Stimulated activated CD4-positive, alpha-beta T cell treated with anti-CD3 and anti-CD28 coated beads, Interleukin-2, amount 100 ng/mL, for 4 hours (primary cell): ENCODE results near the gene TPM2.

Experiments used
- DNase-seq: peaks from one replicate; pipeline ENCODE4 v3.0.0-alpha.2; 2020; ENCODE audit warnings: low read depth

The TPM2 gene

DNA sequence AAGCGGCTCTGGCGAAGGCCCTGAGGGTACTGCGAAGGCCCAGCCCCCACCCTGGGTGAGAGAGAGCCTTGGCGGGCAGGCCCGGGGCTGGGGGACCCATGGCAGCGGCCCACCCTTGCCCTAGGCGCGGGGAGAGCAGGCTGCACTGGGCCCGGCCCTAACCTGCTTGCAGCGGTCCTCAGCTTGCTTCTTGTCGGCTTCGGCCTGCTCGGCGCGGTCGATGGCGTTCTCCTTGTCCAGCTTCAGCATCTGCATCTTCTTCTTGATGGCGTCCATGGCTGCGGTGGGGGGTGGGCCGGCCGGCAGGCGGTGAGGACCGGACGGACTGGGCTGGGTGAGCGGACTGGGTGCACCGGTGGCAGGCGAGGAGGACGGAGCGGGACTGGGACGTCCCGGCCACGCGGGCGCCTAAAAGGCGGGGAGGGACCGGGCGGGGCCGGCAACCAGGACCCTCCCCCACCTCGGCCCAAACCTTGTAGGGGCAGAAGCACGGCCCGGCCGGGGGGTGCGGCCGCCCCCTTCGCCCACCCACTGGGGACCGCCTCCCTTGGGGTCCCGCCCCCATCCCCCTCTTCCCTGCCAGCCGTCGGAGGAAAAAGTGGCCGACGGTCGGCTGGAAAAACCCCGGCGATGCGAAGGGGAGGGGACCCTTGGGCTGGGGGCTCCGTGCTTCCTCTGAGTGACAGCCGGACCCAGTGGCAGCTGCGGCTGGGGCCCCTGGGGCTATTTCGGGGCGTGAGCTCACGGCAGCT is at the start of gene TPM2:
TPM2 (minus strand) TSS at position 384 of the 752 bp plus-strand sequence; CDS start at position 276, 108 bp downstream.
- DNase-seq: no peak

GRCh38 chr9:35738924-35739323 is 49.2 kb upstream of the TPM2 start:
- no peak for DNase-seq

- no peak for DNase-seq
Measured at GRCh38 chr9:35738186-35738585, 48.5 kb upstream of the TPM2 start.

- no peak for DNase-seq
Measured at GRCh38 chr9:35737143-35737542, 47.4 kb upstream of the TPM2 start.

- DNase-seq: peak; percentile 59
Measured at GRCh38 chr9:35736201-35736633, 46.5 kb upstream of the TPM2 start.

DNA sequence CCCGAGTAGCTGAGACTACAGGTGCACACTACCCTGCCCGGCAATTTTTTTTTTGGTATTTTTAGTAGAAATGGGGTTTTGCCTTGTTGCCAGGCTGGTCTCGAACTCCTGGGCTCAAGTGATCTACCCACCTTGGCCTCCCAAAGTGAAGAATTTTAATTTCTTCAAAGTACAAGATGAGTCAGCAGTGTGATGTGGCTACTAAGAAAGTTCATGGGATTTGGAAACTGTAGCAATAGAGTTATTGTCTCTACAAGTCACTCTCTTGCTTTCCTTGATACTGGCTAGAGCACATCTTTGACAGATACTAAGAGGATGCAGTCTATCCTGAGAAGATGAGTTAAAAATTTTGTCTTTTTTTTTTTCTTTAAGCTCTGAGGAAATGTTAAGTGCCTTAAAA is 44.4 kb upstream of the TPM2 start:
- no peak for DNase-seq

GRCh38 chr9:35732800-35733541 is 43.2 kb upstream of the TPM2 start:
- DNase-seq: no peak

DNA sequence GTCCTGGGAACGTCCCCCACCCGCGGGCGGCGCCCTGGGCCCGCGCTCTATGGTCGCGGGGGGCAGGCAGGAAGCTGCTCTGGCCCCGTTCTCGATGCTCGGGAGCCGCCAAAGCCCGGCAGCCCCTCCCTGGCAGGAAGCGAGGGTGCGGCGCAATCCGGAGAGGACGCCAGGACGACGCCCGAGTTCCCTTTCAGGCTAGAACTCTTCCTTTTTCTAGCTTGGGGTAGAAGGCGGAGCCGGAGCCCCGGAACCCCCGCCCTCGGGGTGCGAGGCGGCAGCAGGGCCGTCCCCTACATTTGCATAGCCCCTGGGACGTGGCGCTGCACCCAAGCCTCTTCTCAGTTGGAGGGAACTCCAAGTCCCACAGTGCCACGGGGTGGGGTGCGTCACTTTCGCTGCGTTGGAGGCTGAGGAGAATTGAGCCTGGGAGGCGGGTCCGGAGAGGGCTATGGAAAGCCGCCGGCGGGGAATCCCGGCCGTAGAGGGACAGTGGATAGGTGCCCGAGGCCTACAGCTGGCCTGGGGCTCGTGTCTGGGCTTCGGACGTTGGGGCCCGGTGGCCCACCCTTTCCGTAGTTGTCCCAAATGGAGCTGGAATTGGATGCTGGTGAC is 42.6 kb upstream of the TPM2 start, which contains the start of the genes CREB3 and TLN1:
CREB3 (plus strand) TSS at position 482 of the 615 bp plus-strand sequence; CDS start at position 589, 107 bp downstream.
TLN1 (minus strand) TSS at position 11 of the 615 bp plus-strand sequence. CDS start 6,501 bp downstream, outside the sequence.
- peak; percentile 94 for DNase-seq

DNA sequence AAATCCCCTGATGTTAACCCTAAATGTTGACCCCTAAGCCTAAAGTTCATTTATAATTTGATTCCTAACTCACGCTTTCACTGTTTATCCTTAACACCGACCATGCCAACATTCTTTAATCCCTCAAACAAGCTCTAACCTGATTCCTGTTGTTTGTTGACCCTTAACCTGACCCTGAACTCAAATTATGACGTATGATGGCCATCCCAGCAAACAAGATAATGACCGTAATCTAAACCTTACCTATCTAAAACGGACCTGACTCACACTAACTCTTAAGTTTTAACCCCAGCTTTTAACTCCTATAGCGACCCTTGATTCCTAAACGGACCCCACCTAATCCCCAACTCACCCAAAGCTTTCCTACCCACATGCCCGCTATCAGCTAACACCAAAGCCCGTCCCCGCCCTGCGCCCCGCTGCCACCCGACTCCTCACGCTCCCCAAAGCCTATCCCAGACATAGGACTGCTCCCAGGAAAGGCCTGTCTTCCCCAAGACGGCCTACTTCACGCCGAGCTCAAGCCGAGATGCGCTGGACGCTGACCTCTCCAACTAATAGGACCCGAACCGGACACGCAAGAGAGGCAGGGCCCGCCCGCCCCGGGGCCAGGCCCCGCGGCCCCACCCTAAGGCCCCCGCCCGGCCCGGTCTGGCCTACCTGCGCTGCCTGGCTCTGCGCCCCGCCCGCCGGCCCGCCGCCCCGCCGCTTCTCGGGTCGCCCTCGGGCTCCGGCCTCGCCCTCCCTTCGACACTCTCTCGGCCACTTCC is 41.9 kb upstream of the TPM2 start:
- no peak for DNase-seq

DNA sequence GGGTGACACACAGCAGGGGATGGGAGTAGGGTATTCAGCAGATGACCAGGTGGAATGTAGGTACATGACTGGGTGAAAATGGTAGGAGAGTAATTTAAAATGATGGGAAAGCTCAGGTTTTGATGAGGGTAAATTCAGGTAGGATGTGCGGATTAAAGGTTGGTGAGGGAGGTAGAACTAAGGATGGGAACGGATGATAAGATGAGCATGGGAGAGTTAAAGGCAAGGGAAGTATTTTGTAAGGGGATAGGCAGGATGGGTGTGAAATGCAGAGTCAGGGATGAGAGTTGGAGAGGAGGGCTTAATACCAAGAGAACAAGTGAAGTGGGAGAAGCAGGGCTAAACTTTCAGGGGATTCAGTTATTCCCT is 40.7 kb upstream of the TPM2 start:
- no peak for DNase-seq

DNA sequence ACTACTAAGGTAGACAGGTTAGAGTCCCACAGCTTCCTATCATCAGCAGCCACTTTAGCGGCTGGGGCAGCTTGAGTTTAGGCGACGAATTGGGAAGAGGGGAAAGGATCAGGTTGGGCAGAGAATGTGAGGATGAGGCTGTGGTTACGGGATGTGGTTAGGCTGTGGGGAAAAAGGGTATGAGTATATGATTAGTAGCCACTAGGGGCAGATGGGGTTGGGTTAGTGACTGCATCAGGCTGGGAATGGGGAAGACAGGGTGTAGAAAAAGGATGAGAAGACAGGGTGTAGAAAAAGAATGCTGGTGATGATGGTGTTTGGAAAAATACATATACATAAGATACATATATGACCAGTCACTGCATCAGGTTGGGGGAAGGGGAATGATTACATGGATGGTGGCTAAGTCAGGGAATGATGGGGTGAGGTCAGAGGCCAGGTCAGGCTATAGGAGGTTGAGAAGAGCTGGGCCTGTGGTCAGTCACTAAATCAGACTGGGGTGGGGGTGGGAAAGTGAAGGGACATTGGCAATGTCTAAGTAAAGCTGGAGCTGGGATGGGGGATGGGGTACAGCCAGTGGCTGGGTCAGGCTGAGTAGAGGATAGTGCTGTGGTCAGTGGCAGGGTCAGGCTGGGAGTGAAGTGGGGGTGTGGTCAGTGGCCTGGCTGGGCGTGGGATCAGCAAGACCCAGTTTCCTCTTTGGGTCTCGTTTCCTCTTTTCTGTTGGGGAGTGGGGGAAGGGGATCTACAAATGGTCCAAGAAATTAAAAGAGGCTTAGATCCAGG is 40.2 kb upstream of the TPM2 start:
- DNase-seq: no peak

- DNase-seq: no peak
Measured at GRCh38 chr9:35729101-35729500, 39.4 kb upstream of the TPM2 start.

DNA sequence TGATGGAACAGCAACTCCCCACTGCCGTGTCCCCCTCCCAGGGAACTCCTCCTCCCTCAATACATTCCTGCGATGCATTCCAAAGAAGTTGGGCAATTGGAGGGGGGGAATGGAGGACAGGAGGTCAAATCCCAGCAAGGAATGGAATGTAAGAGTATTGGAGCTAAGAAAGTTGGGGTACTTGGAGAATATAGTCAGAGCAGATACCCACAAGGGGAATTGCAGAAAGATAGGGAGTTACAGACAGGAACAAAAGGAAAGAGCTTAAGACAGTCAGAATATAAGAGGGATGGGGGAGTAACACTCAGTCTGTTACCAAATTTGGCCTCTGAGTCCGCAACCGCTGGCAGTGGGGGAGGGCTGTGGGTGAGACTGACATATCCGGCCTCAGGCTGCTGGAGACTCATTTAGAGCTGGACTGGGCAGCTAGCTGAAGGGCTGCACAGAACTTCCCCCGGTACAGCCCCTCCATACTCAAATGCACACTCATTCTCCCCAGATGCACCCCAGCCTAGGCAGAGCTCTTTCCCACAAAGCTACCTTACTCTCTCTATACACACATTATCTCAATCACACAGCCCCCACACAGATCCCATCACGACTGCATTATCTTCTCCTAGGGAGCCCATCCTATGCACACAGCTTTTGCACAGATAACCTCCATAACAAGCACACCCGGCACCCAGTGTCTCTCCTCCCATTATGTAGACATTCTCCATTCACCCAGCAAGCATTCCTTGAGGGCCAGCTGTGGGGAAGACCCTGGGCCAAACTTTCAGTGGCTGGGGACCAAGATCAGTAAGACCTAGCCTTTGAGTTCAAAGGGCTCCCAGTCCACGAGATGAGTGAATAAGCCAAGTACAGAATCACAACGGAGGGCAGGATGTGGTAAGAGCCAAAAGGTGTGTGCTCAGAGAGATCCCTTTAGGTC is 38.6 kb upstream of the TPM2 start:
- DNase-seq: no peak

DNA sequence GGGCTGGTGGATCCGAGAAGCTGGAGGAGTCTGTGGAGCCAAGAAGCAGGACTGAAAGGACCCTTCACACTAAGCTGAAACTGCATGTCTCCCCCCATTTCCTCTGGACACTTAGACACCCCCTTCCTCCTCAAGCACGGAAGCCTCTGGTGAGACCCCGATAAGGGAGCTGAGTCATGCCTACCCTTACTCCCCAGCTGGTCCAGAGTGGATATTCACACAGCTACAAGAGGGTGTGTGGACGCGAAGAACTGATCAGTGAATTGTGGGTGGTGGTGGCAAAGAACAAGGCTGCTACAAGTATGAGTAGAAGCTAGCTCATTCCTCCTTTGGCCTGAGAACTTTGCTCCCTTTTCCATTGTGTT is 37.9 kb upstream of the TPM2 start:
- no peak for DNase-seq

- no peak for DNase-seq
Measured at GRCh38 chr9:35726931-35727330, 37.2 kb upstream of the TPM2 start.

- DNase-seq: no peak
Measured at GRCh38 chr9:35725362-35725761, 35.6 kb upstream of the TPM2 start.

GRCh38 chr9:35723908-35724307 is 34.2 kb upstream of the TPM2 start:
- DNase-seq: no peak

- DNase-seq: no peak
Measured at GRCh38 chr9:35723426-35723825, 33.7 kb upstream of the TPM2 start.

- DNase-seq: no peak
Measured at GRCh38 chr9:35719546-35719945, 29.8 kb upstream of the TPM2 start.
